H9 (cell line): Measurements from ENCODE around the gene TMEM238. TPM values are rescaled to one million over a fixed set of nuclear protein-coding genes. Genes with fewer than 3 reads are reported as not detected.

Experiments used
- DNase-seq: peaks from one replicate; pipeline ENCODE4 v3.0.0-alpha.2; 2017
- H2AFZ ChIP-seq: one replicate; pipeline ENCODE4 v1.6.1; 2013; ENCODE audit warnings: mild to moderate bottlenecking, low read length, control low read depth, moderate library complexity
- H2AK5ac ChIP-seq: 2 replicates; pipeline ENCODE4 v1.6.1; 2013; ENCODE audit warnings: low read length, control low read depth, mixed read lengths; ENCODE audit not compliant: insufficient read length
- H2BK120ac ChIP-seq: one replicate; pipeline ENCODE4 v1.6.1; 2013; ENCODE audit warnings: low read depth, mild to moderate bottlenecking, low read length, control low read depth, inconsistent platforms; ENCODE audit not compliant: poor library complexity, severe bottlenecking
- H2BK12ac ChIP-seq: 2 replicates; pipeline ENCODE4 v1.6.1; 2013; ENCODE audit warnings: low read length, control low read depth, mixed read lengths, low read depth; ENCODE audit not compliant: insufficient read length
- H2BK15ac ChIP-seq: 2 replicates; pipeline ENCODE4 v1.6.1; 2013; ENCODE audit warnings: low read depth, low read length, control low read depth
- H2BK20ac ChIP-seq: one replicate; pipeline ENCODE4 v1.6.1; 2013; ENCODE audit warnings: low read depth, mild to moderate bottlenecking, low read length, control low read depth, inconsistent platforms; ENCODE audit not compliant: poor library complexity, severe bottlenecking
- H2BK5ac ChIP-seq: 2 replicates; pipeline ENCODE4 v1.6.1; 2013; ENCODE audit warnings: low read length, control low read depth, mixed read lengths; ENCODE audit not compliant: insufficient read length
- H3K14ac ChIP-seq: 2 replicates; pipeline ENCODE4 v1.6.1; 2013; ENCODE audit warnings: low read length, control low read depth; ENCODE audit not compliant: insufficient read depth
- H3K18ac ChIP-seq: 2 replicates; pipeline ENCODE4 v1.6.1; 2013; ENCODE audit warnings: low read depth, mild to moderate bottlenecking, mixed read lengths, low read length, control low read depth; ENCODE audit not compliant: insufficient read length
- H3K23ac ChIP-seq: 2 replicates; pipeline ENCODE4 v1.6.1; 2013; ENCODE audit warnings: low read length, control low read depth, mixed read lengths, low read depth; ENCODE audit not compliant: insufficient read length
- H3K23me2 ChIP-seq: 2 replicates; pipeline ENCODE4 v1.6.1; 2013; ENCODE audit warnings: low read depth, mild to moderate bottlenecking, mixed read lengths, low read length, control low read depth; ENCODE audit not compliant: insufficient read length, poor library complexity, severe bottlenecking
- H3K27ac ChIP-seq: 2 replicates; pipeline ENCODE4 v1.5.1; 2013; ENCODE audit warnings: low read length, control low read depth, mixed read lengths, low read depth; ENCODE audit not compliant: insufficient read length
- H3K27me3 ChIP-seq: 2 replicates; pipeline ENCODE4 v1.6.1; 2013; ENCODE audit warnings: low read length, control low read depth, inconsistent platforms; ENCODE audit not compliant: insufficient read depth
- H3K4ac ChIP-seq: 2 replicates; pipeline ENCODE4 v1.6.1; 2013; ENCODE audit warnings: low read depth, mild to moderate bottlenecking, control low read depth, inconsistent platforms, low read length, moderate library complexity
- H3K4me1 ChIP-seq: 2 replicates; pipeline ENCODE4 v1.6.1; 2013; ENCODE audit warnings: low read length, control low read depth, inconsistent platforms; ENCODE audit not compliant: insufficient read depth
- H3K4me2 ChIP-seq: 2 replicates; pipeline ENCODE4 v1.6.1; 2013; ENCODE audit warnings: low read length, control low read depth, mixed read lengths; ENCODE audit not compliant: insufficient read length, insufficient read depth
- H3K56ac ChIP-seq: 2 replicates; pipeline ENCODE4 v1.6.1; 2013; ENCODE audit warnings: low read depth, mild to moderate bottlenecking, mixed read lengths, low read length, control low read depth; ENCODE audit not compliant: insufficient read length
- H3K79me1 ChIP-seq: 2 replicates; pipeline ENCODE4 v1.6.1; 2013; ENCODE audit warnings: low read depth, mild to moderate bottlenecking, moderate library complexity, low read length, control low read depth, inconsistent platforms; ENCODE audit not compliant: insufficient read depth, poor library complexity, severe bottlenecking
- H3K79me2 ChIP-seq: 2 replicates; pipeline ENCODE4 v1.6.1; 2013; ENCODE audit warnings: low read length, control low read depth, inconsistent platforms; ENCODE audit not compliant: insufficient read depth
- H3K9ac ChIP-seq: 2 replicates; pipeline ENCODE4 v1.6.1; 2013; ENCODE audit warnings: low read length, control low read depth, mixed read lengths; ENCODE audit not compliant: insufficient read length; ENCODE audit errors: extremely low read depth
- H3K9me3 ChIP-seq: one replicate; pipeline ENCODE4 v1.6.1; 2013; ENCODE audit warnings: low read depth, low read length, inconsistent platforms; ENCODE audit not compliant: control insufficient read depth
- H3T11ph ChIP-seq: one replicate; pipeline ENCODE4 v1.6.1; 2013; ENCODE audit warnings: mild to moderate bottlenecking, low read length, control low read depth, inconsistent platforms
- H4K20me1 ChIP-seq: one replicate; pipeline ENCODE4 v1.6.1; 2013; ENCODE audit not compliant: control insufficient read depth, insufficient read length, insufficient read depth
- H4K5ac ChIP-seq: 2 replicates; pipeline ENCODE4 v1.6.1; 2013; ENCODE audit warnings: low read depth, mild to moderate bottlenecking, mixed read lengths, low read length, control low read depth; ENCODE audit not compliant: insufficient read length
- H4K8ac ChIP-seq: replicated peaks from 2 replicates; pipeline ENCODE4 v1.6.1; 2013; ENCODE audit warnings: low read length, control low read depth, mixed read lengths, low read depth; ENCODE audit not compliant: insufficient read length
- H4K91ac ChIP-seq: 2 replicates; pipeline ENCODE4 v1.6.1; 2013; ENCODE audit warnings: low read depth, mild to moderate bottlenecking, moderate library complexity, mixed read lengths, low read length, control low read depth; ENCODE audit not compliant: insufficient read length
- H3K27ac Mint-ChIP-seq, 3 experiments: 2 replicates in 2 of 3; 3 replicates in 1 of 3; pipeline ENCODE4 v1.8.0; 2020 to 2021; ENCODE audit warnings: mixed read lengths in 3 of 3, mild to moderate bottlenecking in 1 of 3, moderate library complexity in 1 of 3
- H3K27me3 Mint-ChIP-seq: 2 replicates; pipeline ENCODE4 v1.8.0; 2021; ENCODE audit warnings: low read depth, mild to moderate bottlenecking, moderate library complexity, mixed read lengths
- H3K36me3 Mint-ChIP-seq, 3 experiments: 2 replicates in 2 of 3; 3 replicates in 1 of 3; pipeline ENCODE4 v1.8.0; 2020 to 2021; ENCODE audit warnings: low read depth in 3 of 3, mixed read lengths in 3 of 3; ENCODE audit not compliant: insufficient read depth in 1 of 3
- H3K4me1 Mint-ChIP-seq, 2 experiments: 2 replicates each; pipeline ENCODE4 v1.8.0; 2020; ENCODE audit warnings: mixed read lengths in 2 of 2
- H3K4me3 Mint-ChIP-seq, 2 experiments: 2 replicates in 1 of 2; 3 replicates in 1 of 2; pipeline ENCODE4 v1.8.0; 2020 to 2021; ENCODE audit warnings: mild to moderate bottlenecking in 2 of 2, mixed read lengths in 2 of 2, moderate library complexity in 1 of 2
- H3K9me3 Mint-ChIP-seq, 2 experiments: 2 replicates in 1 of 2; 3 replicates in 1 of 2; pipeline ENCODE4 v1.8.0; 2020; ENCODE audit warnings: mild to moderate bottlenecking in 2 of 2, mixed read lengths in 2 of 2, moderate library complexity in 1 of 2
- CTCF ChIP-seq: fragments of 200-600 bp; sonication (generic); conservative IDR thresholded peaks from 3 replicates; pipeline ENCODE4 v1.8.0; 2021; ENCODE audit warnings: antibody characterized with exemption, mild to moderate bottlenecking
- WGBS: extraction: QIAGEN DNeasy Blood & Tissue Kit; methylation state at CpG from one replicate; pipeline ENCODE4 v1.1.7; 2013; ENCODE audit warnings: missing lambda C conversion rate, low lambda C conversion rate, mixed read lengths; ENCODE audit not compliant: insufficient read length; ENCODE audit errors: extremely low coverage; 5-methylcytosine and 5-hydroxymethylcytosine counted together
- total RNA-seq: library from RNA; stranded (reverse); gene quantifications from 2 replicates; pipeline ENCODE4 v1.2.1, GENCODE V29; 2021

The TMEM238 gene
- total RNA-seq, 1 experiment from 2014 or later: 4.8 TPM

- H3K4me1 Mint-ChIP-seq: peaks cover 21 to 35% of the 10 kb centered on the region in 2 experiments
- Histone ChIP-seq H4K20me1 (no peaks in the 10 kb centered on the region), H2AK5ac (no peak overlapping the region), H3K4ac (no peak overlapping the region), H3K18ac (no peak overlapping the region), H2BK15ac (no peak overlapping the region), H3K79me1 (no peaks in the 10 kb centered on the region), H3K9me3 (no peaks in the 10 kb centered on the region), H3T11ph (no peak overlapping the region), H3K9ac (no peak overlapping the region), H2BK20ac (no peak overlapping the region), H3K14ac (no peak overlapping the region), H3K27ac (no peak overlapping the region), H3K23ac (no peak overlapping the region), H3K23me2 (peaks cover 10% of the 10 kb centered on the region), H2BK5ac (no peak overlapping the region), H2AFZ (no peak overlapping the region), H3K4me2 (no peak overlapping the region), H2BK12ac (no peak overlapping the region), H4K91ac (no peak overlapping the region), H3K79me2 (no peaks in the 10 kb centered on the region), H4K5ac (no peak overlapping the region), H3K27me3 (peaks cover 5% of the 10 kb centered on the region), H2BK120ac (no peak overlapping the region), H3K4me1 (no peaks in the 10 kb centered on the region), H4K8ac (no peak overlapping the region), H3K56ac (no peak overlapping the region)
- no peak overlapping the region for H3K27ac Mint-ChIP-seq
- H3K9me3 Mint-ChIP-seq: peaks cover 0 to 5% of the 10 kb centered on the region in 2 experiments; a peak in 2 of 5 replicates
- H3K27me3 Mint-ChIP-seq: peaks cover 76% of the 10 kb centered on the region
- no CpG with 5 or more reads among the region's 16 CpGs for WGBS
- peak overlapping the region in 1 of 2 experiments; percentile 70; a peak in 2 of 5 replicates for H3K4me3 Mint-ChIP-seq
- no peak for DNase-seq
- H3K36me3 Mint-ChIP-seq: peaks cover 0 to 6% (median 0%) of the 10 kb centered on the region in 3 experiments; a peak in 1 of 7 replicates
- TF ChIP-seq CTCF: no peak
Observed at GRCh38 chr19:55368106-55368505, 16.0 kb downstream of the TMEM238 start.
